Ascending aorta (tissue), 2 donors: ENCODE measurements around the gene RYK. TPM values are rescaled to one million over a fixed set of nuclear protein-coding genes. Genes with fewer than 3 reads are reported as not detected.
A peak's percentile ranks its signal among the peaks of the same experiment; 100 is the strongest.

ENCODE experiments used
- DNase-seq, 2 donors: peaks; one replicate each; pipeline ENCODE4 v3.0.0-alpha.2; 2019; ENCODE audit warnings: low spot score in 2 of 2
- H3K27ac ChIP-seq, 2 donors: fragments of 200-600 bp; sonication (generic); one replicate each; pipeline ENCODE4 v1.5.1; 2016 to 2017; ENCODE audit warnings: mild to moderate bottlenecking in 1 of 2
- H3K27me3 ChIP-seq: fragments of 200-600 bp; sonication (generic); one replicate; pipeline ENCODE4 v1.5.1; 2017
- H3K36me3 ChIP-seq, 2 donors: fragments of 200-600 bp; sonication (generic); one replicate each; pipeline ENCODE4 v1.5.1; 2016
- H3K4me1 ChIP-seq, 2 donors: fragments of 200-600 bp; sonication (generic); one replicate each; pipeline ENCODE4 v1.5.1; 2016 to 2017; ENCODE audit warnings: mild to moderate bottlenecking in 1 of 2
- H3K4me3 ChIP-seq, 2 donors: fragments of 200-600 bp; sonication (generic); one replicate each; pipeline ENCODE4 v1.5.1; 2016 to 2017; ENCODE audit warnings: mild to moderate bottlenecking in 1 of 2
- H3K9me3 ChIP-seq, 2 donors: fragments of 200-600 bp; sonication (generic); one replicate each; pipeline ENCODE4 v1.5.1; 2016
- intact Hi-C: fragments of 100-400 bp; cut with DNase I; formaldehyde crosslinking; loops from one replicate; pipeline ENCODE4 v1.15.1; 2023
- total RNA-seq: library from RNA; depleted of rRNA; stranded (reverse); fragments of >200 nt; gene quantifications from one replicate; pipeline ENCODE4 v1.1.0, GENCODE V29; 2016
- TF ChIP-seq, protein P1 (sequence below), 3 experiments: fragments of 200-600 bp in 2 of 3; fragments of 450-650 bp in 1 of 3; sonication (generic) in 2 of 3; IDR thresholded peaks; one replicate each; pipeline ENCODE4 v1.5.1; 2016 to 2019; ENCODE audit warnings: antibody characterized with exemption in 3 of 3, mild to moderate bottlenecking in 1 of 3, moderate library complexity in 1 of 3

RYK gene
- total RNA-seq, 1 donor from 2014 or later = 13.5 TPM

DNA sequence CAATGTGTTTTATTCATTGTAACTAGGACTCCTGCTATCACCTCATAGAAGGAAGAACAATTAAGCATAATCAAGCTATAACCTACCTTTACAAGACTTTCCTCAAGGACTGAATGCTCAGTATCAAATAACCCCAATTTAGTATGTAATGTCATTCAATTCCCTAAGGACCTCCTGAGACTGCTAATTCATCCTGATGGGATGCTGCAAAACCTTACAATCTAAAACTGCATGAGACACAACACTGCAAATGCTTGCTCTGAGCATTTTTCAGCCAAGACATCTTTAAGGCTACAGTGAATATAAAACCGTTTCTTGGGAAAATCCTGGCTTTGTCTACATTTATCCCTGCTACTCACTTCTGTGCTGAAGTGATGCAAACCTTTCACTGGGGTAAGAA lies 69.9 kb downstream of the RYK start:
- intact Hi-C loops = no loop called here
- no peak for DNase-seq
- no peak overlapping the region for H3K27ac ChIP-seq
- no peaks in the 10 kb centered on the region for H3K27me3 ChIP-seq
- no peaks in the 10 kb centered on the region for H3K4me1 ChIP-seq
- peaks cover 0 to 15% of the 10 kb centered on the region in 2 donors for H3K36me3 ChIP-seq
- no peaks in the 10 kb centered on the region for H3K9me3 ChIP-seq
- H3K4me3 ChIP-seq = no peak overlapping the region
- TF ChIP-seq, protein P1, sequence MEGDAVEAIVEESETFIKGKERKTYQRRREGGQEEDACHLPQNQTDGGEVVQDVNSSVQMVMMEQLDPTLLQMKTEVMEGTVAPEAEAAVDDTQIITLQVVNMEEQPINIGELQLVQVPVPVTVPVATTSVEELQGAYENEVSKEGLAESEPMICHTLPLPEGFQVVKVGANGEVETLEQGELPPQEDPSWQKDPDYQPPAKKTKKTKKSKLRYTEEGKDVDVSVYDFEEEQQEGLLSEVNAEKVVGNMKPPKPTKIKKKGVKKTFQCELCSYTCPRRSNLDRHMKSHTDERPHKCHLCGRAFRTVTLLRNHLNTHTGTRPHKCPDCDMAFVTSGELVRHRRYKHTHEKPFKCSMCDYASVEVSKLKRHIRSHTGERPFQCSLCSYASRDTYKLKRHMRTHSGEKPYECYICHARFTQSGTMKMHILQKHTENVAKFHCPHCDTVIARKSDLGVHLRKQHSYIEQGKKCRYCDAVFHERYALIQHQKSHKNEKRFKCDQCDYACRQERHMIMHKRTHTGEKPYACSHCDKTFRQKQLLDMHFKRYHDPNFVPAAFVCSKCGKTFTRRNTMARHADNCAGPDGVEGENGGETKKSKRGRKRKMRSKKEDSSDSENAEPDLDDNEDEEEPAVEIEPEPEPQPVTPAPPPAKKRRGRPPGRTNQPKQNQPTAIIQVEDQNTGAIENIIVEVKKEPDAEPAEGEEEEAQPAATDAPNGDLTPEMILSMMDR (IDR thresholded peaks at IDR 0.05) = no peak

DNA sequence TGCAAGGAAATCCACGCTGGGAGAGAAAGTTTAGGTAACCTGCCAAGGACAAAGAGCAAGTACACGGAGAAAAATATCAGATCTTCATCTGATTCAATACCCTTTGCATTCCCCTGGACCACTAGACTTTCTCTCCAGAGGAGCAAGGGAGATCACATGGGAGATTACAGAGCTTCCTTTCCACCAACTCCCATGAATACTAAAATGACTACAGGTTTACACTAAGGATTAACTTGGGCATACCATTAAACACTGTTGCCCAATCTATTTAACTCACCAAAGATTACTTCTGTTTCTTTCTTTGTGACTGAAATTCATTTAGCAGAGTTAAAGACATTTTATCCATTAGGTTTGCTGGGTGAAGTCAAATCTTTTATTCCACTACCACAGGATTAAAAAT lies 71.2 kb downstream of the RYK start:
- Histone ChIP-seq H3K4me3 (no peak overlapping the region), H3K4me1 (no peaks in the 10 kb centered on the region), H3K36me3 (peaks cover 6 to 27% of the 10 kb centered on the region in 2 donors), H3K27ac (no peak overlapping the region), H3K9me3 (no peaks in the 10 kb centered on the region), H3K27me3 (no peaks in the 10 kb centered on the region)
- no peak for DNase-seq
- TF ChIP-seq, protein P1 (IDR thresholded peaks at IDR 0.05) = no peak
- intact Hi-C loops = no loop called here

DNA sequence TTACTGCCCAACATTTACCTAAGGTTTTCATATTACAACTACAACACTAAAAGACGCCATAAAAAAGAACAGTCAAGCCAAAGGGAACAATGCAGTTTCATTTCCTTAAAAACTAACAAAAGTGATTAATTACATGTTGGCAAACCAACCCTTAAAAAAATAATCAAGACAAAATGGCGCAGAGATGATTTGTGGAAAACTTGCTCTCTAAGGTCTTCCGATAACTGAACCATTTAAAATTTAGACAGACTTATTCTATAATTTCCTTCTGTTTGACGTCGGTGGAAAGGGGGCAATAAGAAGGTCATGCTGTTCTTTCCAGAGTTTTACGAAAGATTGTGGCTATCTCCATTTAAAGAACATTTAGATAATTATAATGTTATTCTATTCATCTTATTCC lies 87.6 kb downstream of the RYK start:
- Histone ChIP-seq H3K4me3 (no peak overlapping the region), H3K27me3 (no peaks in the 10 kb centered on the region), H3K4me1 (no peaks in the 10 kb centered on the region), H3K36me3 (peaks cover 1 to 14% of the 10 kb centered on the region in 2 donors), H3K9me3 (no peaks in the 10 kb centered on the region), H3K27ac (peak overlapping the region in 1 of 2 donors; percentile 14)
- TF ChIP-seq, protein P1 (IDR thresholded peaks at IDR 0.05) = no peak
- intact Hi-C loops = no loop called here
- no peak for DNase-seq

DNA sequence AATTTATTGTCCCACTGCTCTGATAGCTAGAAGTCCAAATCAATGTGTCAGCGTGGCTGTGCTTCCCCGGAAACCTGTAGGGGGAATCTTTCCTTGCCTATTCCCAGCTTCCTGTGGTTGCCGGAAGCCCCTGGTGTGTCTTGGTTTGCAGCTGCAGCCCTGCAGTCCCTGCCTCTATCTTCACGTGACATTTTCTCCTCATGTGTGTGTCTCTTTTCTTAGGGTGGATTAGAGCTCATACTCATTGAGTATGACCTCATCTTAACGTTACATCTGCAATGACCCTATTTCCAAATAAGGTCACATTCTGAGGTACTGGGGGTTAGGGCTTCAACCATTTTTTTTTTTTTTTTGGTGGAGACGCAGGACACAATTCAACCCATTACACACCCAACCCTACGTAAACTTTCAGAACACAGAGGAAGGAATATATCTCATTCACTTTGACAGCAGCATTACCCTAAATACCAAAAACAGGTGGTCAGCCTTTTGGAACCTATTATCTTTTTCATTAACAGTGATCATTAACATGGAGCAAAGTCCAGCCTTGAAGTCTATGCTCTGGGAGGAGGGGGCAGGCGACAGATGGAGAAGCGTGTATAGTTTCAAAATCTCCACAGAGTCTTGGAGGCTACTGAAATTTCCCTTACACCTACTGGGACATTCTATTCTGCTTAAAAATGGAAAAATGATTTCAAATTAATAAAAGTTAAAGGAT lies 88.6 kb downstream of the RYK start:
- TF ChIP-seq, protein P1 (IDR thresholded peaks at IDR 0.05) = no peak
- Histone ChIP-seq H3K4me3 (no peak overlapping the region), H3K27me3 (no peaks in the 10 kb centered on the region), H3K4me1 (no peaks in the 10 kb centered on the region), H3K36me3 (peaks cover 4 to 24% of the 10 kb centered on the region in 2 donors), H3K27ac (no peak overlapping the region), H3K9me3 (no peaks in the 10 kb centered on the region)
- no peak for DNase-seq
- intact Hi-C loops = no loop called here

DNA sequence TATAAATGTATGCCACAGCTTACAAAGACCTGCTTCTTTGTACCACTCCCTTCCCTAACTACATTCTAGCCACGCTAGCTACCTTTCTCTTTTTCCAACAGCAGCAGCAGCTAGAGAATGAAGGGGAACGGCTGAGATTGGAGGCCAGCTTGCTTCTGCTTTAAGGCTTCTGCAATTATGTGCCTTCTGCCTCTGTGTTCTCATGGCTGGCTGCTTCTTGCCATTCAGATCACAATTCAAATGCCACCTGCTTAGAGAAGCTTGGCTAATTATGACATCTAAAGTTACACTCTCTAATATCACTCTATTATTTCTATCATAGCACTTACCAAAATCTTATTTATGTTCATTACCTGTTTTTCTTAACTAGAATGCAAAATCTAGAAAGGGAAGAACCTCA lies 95.2 kb downstream of the RYK start:
- Histone ChIP-seq H3K9me3 (no peaks in the 10 kb centered on the region), H3K4me1 (no peaks in the 10 kb centered on the region), H3K27me3 (no peaks in the 10 kb centered on the region), H3K4me3 (no peak overlapping the region), H3K27ac (no peak overlapping the region), H3K36me3 (peaks cover 16 to 60% of the 10 kb centered on the region in 2 donors)
- no peak for DNase-seq
- intact Hi-C loops = no loop called here
- TF ChIP-seq, protein P1 (IDR thresholded peaks at IDR 0.05) = no peak
